ENCODE measurements around the gene KDM1B.
"Not testable (repeated sequence)": the region's sequence is repeated elsewhere in the genome, so short reads cannot be mapped to it uniquely, and the experiment has no call there.

The KDM1B gene

DNA sequence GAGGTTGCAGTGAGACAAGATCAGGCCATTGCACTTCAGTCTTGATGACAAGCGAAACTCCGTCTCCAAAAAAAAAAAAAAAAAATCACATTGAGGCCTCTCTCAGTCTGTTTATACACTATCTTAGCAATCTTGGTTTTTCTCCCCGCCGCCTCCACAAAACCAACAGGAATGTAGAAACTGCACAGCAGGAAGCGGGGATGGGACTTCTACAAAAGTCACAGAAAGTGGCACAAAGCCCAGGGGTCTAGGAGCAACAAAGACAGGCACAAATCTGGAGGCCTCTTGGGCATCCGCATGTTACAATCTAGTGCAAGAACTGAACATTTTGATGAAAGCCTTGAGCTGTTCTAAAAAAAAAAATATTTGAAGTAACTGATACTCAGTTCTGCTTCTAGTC, 48.6 kb downstream of the KDM1B start:
- DNase-seq = no peak

DNA sequence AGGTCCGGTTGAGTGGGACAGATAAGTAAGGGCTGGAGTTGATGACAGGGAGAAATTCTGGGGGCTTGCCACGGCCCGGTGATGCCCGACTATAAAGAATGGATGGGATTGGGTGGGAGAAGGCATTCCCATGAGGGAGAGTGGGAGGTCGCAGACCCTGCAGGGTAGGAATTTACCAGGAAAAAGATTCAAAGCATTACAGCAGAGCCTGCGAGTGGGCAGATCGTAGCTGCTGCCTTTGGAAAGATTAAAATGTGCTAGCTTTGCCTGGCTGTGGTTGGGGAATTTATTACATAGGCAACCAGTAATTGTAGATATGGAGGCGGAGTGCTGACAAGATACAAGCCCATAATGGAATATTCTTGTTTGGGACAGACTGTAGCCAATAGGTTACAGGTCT, 49.5 kb downstream of the KDM1B start:
- DNase-seq = no peak

DNA sequence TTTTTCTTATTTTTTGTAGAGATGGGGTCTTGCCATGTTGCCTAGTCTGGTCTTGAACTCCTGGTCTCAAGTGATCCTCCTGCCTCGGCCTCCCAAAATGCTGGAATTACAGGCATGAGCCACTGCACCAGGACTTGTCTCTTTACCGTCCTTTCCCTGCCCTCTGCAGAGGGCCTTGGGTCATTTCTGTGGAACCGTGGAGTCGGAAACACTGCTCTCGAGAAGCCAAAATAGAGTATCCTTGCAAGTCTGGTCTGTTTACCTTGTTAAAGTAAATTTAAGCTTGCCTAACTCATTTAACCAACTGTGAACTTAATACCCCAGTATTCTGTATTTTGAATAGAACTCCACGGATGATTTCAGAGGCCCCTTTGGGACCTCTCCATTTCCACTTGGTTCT, 51.4 kb downstream of the KDM1B start:
- DNase-seq = no peak

DNA sequence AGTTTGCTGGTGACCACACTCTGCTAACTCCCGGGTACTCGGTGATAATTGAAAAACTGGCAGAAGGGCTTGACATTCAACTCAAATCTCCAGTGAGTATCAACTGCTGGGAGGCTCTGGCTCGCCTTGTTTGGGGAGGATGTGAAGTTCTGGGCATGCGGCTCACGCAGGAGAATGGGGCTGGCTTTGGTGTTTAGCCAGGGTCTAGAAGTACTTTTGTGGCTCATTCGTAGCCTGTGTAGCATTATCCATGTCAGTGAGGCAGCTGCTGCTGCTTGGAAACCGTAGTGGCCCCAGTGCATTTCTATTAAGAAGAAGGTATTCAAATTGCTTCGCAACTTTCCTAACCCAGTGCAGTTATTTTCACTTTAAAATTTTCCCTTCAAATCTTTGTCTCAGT, 52.2 kb downstream of the KDM1B start:
- peak; percentile 74 for DNase-seq

DNA sequence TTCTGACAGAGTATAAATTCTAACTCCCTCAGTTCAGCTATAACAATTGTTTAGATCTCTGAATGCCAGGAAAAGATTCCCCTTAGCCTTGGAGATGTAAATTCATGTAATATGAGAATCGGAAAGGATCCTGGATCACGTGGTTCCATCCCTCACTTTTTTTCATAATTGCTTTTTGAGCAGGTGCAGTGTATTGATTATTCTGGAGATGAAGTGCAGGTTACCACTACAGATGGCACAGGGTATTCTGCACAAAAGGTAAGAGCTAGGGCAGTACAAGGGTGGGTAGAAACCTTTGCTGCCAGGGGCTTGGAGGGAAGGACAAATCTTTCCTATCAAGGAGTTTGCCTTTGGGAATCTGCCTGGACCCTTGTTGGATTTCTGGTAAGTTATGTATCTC, 52.7 kb downstream of the KDM1B start:
- no peak for DNase-seq

DNA sequence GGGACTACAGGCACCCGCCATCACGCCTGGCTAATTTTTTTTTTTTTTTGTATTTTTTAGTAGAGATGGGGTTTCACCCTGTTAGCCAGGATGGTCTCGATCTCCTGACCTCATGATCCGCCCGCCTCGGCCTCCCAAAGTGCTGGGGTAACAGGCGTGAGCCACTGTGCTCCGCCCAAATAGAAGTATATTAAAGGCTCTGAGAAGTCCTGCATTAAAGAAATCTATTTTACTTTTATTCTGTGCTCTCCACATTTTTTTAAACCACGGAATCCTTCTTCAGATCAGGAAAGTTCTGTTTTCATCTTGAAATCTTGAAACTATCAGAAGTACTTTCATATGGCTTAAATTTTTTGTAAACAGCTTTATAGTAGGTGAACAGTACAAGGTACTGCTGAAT, 53.6 kb downstream of the KDM1B start:
- not testable (repeated sequence) for DNase-seq

DNA sequence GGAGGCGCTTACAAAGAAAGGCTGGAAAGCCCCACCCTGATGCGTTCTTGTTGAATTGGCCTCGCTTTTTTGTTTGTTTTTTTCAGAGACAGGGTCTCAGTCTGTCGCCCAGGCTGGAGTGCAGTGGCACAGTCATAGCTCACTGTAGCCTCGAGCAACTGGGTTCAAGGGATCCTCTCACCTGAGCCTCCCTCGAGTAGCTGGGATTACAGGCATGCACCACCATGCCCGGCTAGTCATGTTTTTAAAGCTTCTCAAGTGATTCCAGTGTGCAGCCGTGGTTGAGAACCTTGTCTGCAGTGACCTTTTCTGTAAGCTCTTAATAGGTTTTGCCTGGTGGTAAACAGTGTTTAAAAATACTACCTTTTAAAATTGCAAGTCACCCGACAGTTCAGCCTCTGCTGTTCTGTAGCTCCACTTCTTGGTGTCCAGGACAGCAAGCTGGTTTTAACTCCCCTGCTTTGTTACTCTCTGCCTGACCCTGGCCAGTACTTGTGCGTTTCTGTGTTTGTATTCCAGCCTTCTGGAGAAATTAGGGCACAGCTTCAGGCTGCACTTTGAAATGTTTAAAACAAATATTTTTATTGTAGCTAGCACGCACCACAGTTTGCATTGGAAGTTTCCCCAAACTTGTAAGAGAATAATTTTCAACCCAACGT, 54.4 kb downstream of the KDM1B start:
- no peak for DNase-seq

DNA sequence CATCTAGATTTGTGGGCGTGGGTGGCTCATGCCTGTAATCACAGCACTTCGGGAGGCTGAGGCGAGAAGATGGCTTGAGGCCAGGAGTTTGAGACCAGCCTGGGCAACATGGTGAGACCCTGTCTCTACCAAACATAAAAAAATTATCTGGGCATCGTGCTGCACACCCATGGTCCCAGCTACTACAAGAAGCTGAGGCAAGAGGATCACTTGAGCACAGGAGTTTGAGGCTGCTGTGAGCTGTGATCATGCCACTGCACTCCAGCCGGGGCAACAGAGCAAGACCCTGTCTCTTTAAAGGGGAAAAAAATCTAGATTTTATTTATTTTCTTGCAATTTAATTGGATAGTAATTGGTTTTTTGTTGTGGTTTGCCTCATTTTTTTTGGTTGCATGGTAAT, 55.5 kb downstream of the KDM1B start:
- no peak for DNase-seq

DNA sequence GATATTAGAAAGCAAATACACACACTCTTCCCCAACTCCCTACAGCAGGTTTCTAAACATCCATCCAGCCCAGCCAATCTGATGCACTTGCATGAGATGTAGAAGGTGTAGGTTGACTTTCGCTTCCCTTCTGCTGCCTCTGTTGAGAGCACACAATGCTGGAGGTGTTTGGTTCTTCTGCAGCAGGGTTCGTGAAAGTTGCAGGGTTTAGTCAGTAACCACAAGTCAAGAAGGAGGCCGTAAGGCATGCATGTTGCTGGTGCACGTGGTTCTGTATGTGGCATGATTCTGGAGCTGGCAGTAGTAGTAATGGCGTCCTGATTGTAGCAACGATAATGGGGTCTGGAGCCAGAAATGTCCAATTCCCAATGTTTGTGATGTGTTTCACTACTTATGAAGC, 56.1 kb downstream of the KDM1B start:
- no peak for DNase-seq

DNA sequence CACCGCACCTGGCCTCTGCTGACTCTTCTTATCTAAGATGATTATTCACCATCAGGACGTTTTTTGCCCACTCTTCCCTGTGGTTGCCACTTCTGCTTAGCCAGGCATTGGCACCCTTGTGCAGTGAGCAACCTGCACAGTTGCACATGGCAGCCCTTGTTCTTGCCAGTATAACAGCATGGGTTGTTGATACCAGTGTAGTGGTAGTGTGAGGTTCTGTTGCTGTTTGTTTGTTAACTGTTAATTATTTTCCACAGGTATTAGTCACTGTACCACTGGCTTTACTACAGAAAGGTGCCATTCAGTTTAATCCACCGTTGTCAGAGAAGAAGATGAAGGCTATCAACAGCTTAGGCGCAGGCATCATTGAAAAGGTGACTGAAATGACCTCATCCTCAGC, 57.0 kb downstream of the KDM1B start:
- no peak for DNase-seq

DNA sequence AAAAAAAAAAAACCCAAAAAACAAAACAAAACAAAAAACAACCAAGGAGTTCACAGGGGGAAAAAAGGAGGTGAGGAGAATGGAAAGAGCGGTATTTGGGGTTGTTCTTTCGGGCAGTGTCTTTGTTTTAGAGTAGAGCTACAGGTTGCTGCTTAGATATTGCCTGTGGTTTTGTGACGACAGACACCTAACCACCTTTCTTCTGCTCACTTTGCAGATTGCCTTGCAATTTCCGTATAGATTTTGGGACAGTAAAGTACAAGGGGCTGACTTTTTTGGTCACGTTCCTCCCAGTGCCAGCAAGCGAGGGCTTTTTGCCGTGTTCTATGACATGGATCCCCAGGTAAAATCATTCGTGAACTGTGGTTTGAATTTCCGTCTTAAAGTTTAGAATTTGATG, 58.2 kb downstream of the KDM1B start:
- DNase-seq = no peak

DNA sequence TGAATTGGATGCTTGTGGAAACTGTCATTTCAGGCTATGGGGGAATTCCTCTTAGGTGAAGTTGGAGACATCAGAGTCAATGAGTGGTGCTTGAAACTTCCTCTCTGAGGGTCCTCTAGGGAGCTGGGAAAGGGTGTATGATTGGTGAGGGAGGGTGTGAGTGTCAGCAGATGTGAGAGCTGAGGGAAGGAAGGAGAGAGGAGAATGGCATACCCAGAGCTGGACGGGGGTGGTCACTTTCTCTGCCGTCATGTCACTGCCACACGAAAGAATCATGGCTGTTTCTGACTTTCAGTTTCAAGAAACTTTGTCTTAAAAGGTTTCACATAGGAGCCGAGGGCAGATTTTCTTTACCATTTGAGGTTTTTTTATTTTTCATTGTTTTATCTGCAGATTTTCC, 58.8 kb downstream of the KDM1B start:
- no peak for DNase-seq

DNA sequence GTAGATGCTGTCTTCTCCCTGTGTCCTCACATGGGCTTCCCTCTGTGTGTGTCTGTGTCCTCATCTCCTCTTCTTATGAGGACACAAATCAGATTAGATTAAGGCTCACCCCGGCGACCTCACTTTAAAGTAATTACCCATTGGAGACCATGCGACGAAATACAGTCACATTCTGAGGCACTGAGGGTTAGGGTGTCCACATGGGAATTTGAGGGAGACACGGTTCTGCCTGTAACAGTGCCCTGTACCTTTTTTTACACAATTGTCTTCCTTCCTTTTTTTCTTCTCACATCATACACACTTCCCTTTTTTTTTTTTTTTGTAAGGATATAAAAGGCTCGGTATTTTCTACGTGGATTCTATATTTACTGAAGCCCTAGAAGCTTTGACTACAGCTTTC, 60.2 kb downstream of the KDM1B start:
- no peak for DNase-seq

DNA sequence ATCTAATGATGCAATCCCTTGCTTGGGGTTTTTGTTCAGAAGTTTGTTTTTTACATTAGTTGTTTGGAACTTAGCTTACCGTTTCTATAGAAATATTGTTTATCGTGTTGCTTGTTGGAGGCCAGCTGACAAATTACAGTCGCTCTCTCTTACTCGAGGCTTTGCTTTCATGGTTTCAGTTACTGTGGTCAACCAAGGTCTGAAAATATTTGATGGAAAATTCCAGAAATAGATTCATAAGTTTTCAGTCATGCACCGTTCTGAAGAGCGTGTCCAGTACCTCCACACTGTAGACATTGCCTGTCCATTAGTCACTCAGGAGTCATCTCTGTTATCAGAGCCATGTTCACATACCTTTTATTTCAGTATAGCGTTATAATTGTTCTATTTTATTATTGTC, 61.2 kb downstream of the KDM1B start:
- no peak for DNase-seq

DNA sequence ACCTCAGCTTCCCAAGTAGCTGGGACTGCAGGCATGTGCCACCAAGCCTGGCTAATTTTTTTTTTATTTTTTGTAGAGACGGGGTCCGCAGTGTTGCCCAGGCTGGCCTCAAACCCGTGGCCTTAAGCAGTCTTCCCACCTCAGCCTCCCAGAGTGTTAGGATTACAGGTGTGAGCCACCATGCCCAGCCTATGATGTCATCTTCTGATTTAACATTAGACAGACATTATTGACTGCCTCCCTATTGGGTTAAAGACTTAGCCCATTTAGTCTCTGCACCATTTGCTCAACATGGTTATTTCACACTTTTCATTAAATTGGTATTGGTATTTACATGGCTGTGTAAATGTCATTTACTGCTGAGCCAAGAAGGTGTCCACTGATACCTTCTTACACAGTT, 63.0 kb downstream of the KDM1B start:
- DNase-seq = no peak

DNA sequence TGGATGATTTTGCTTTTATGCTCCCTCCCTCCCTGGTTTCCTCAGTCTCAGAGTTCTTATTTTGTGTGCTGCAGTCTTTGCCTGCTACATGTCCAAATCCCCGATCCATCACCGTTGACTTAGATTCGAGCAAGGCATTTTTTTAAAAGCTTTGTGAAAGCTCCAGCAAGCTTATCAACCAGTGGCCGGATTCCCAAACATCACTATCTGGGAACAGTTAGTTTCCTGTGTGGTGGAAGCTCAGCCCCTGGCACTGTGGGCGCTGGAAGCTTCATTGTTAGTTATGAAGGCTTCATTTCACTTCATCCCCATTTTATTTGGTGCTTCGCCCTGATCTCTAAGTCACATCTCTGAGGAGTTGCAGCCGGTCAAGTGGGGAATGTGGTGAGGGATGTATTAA, 64.4 kb downstream of the KDM1B start:
- no peak for DNase-seq

DNA sequence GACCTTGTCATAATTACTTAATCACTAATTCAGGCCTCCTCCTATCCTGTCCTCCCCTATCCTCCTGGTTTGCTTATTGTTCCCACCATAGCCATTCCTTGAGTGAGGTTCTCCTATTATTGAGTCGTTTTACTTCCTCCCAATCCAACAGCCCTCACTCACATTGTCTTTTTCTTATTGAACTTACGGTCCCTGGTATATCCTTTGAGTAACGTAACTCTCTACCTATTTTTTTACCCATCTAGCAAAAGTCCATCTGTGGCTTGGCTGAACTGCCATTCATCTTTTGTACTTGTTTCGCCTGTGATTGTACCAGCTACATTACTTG, 66.0 kb downstream of the KDM1B start:
- DNase-seq = no peak

DNA sequence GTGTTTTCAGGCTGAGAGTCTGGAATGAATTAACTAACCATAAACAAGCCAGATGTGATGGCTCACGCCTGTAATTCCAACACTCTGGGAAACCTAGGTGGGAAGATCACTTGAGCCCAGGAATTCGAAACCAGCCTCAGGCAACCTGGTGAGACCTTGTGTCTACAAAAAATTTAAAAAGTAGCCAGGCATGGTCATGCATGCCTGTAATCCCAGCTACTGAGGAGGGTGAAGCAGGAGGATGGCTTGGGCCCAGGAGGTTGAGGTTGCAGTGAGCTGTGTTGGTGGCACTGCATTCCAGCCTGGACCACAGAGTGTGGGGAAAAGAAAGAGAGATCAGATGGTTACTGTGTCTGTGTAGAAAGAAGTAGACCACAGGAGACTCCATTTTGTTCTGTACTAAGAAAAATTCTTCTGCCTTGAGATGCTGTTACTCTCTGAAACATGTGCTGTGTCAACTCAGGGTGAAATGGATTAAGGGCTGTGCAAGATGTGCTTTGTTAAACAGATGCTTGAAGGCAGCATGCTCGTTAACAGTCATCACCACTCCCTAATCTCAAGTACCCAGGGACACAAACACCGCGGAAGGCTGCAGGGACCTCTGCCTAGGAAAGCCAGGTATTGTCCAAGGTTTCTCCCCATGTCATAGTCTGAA, 71.4 kb downstream of the KDM1B start:
- DNase-seq = not testable (repeated sequence)

DNA sequence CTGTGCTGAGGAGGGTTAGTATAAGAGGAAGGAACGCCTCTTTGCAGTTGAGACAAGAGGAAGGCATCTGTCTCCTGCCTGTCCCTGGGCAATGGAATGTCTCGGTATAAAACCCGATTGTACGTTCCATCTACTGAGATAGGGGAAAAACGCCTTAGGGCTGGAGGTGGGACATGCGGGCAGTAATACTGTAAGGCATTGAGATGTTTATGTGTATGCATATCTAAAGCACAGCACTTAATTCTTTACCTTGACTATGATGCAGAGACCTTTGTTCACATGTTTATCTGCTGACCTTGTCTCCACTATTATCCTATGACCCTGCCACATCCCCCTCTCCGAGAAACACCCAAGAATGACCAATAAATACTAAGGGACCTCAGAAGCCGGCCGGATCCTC, 71.9 kb downstream of the KDM1B start:
- not testable (repeated sequence) for DNase-seq

DNA sequence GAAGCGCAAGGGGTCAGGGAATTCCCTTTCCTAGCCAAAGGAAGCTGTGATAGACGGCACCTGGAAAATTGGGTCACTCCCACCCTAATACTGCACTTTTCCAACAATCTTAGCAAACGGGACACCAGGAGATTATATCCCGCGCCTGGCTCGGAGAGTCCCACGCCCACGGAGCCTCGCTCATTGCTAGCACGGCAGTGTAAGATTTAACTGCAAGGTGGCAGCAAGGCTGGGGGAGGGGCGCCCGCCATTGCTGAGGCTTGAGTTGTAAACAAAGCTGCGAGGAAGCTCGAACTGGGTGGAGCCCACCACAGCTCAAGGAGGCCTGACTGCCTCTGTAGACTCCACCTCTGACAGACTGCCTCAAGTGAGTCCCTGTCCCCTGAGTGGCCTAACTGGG, 73.4 kb downstream of the KDM1B start:
- not testable (repeated sequence) for DNase-seq

DNA sequence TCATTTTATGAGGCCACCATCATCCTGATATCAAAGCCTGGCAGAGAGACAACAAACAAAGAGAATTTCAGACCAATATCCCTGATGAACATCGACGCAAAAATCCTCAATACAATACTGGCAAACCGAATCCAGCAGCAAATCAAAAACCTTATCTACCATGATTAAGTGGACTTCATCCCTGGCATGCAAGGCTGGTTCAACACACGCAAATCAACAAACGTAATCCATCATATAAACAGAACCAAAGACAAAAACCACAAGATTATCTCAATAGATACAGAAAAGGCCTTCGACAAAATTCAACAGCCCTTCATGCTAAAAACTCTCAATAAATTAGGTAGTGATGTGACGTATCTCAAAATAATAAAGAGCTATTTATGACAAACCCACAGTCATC, 76.6 kb downstream of the KDM1B start:
- DNase-seq = not testable (repeated sequence)

DNA sequence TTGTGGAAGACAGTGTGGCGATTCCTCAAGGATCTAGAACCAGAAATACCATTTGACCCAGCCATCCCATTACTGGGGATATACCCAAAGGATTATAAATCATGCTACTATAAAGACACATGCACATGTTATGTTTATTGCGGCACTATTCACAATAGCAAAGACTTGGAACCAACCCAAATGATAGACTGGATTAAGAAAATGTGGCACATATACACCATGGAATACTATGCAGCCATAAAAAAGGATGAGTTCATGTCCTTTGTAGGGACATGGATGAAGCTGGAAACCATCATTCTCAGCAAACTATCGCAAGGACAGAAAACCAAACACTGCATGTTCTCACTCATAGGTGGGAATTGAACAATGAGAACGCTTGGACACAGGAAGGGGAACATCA, 78.5 kb downstream of the KDM1B start:
- not testable (repeated sequence) for DNase-seq

DNA sequence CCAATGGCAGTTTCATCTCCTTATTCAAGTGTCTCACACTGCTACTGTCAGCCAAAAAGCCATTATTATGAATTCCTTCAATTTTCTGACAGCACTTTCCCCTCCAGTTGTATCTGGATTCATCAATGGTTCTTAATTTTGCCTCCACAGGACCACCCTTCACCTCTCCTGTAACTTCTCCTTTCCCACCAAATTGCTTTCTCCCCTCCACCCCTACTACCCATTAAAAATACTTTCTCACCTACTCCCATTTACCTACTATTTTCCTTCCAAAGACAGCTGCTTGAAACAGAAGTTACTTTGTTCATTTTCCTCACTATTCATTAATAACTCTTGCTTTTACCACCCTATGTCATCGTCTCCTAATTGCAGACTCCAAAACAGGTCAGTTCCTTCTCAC, 79.3 kb downstream of the KDM1B start:
- no peak for DNase-seq

DNA sequence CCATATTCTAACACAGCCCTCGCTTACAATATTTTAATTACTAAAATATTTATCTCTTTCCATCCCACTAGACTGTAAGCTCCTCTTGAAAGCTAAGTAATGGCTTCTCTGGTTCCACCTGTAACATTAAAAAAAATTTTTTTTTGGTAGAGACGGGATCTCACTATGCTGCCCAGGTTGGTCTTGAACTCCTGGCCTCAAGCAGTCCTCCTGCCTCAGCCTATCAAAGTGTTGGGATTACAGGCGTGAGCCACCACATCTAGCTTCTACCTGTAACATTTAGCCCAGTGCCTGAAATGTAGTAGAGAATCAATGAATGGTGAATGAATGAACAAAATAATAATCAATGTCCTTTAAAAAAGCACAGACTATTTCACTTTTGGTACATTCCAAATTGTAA, 80.3 kb downstream of the KDM1B start:
- DNase-seq = no peak

DNA sequence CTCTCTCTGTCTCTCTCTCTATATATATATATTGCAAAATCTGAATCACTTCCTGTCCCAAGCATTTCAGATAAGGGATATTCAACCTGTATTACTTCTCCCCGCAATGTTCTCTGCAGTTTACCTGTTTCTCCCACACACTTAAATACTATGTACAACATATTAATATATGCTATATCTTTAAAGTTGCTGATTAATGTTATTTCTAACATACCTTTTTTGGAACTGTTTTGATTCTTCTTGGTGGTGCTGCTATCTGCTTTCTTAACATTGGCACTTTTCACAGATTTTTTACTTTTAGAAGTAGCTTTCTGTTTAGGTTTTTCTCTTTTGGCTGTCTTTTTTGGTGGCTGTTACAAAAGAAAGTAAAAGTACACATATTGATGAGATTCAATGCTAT, 81.9 kb downstream of the KDM1B start:
- no peak for DNase-seq

Data from midbrain (tissue), 1 donor.